ENCODE measurements around the gene SULT4A1.
A peak's percentile ranks its signal among the peaks of the same experiment; 100 is the strongest.

SULT4A1 gene

GRCh38 chr22:43884600-43885318, 22.4 kb upstream of the SULT4A1 start:
- Histone ChIP-seq H3K4me1 (ENCODE audit: insufficient read depth, poor library complexity, severe bottlenecking) (no peaks in the 10 kb centered on the region), H3K27ac (ENCODE audit: poor library complexity, severe bottlenecking) (no peak overlapping the region), H3K9me3 (ENCODE audit: severe bottlenecking) (no peaks in the 10 kb centered on the region), H3K27me3 (ENCODE audit: insufficient read depth, poor library complexity, severe bottlenecking) (peaks cover 5% of the 10 kb centered on the region), H3K36me3 (ENCODE audit: low read depth) (no peaks in the 10 kb centered on the region), H3K4me3 (ENCODE audit: severe bottlenecking) (no peak overlapping the region)
- DNase-seq (ENCODE audit: low spot score), result no peak
- TF ChIP-seq CTCF (IDR thresholded peaks at IDR 0.05; ENCODE audit: poor library complexity, severe bottlenecking), result peak; percentile 84
- peak; percentile 53; the same call in 2 of the 3 replicates for ATAC-seq (ENCODE audit: low read depth)

- Histone ChIP-seq H3K4me1 (ENCODE audit: insufficient read depth, poor library complexity, severe bottlenecking) (no peaks in the 10 kb centered on the region), H3K27me3 (ENCODE audit: insufficient read depth, poor library complexity, severe bottlenecking) (no peaks in the 10 kb centered on the region), H3K27ac (ENCODE audit: poor library complexity, severe bottlenecking) (no peak overlapping the region), H3K9me3 (ENCODE audit: severe bottlenecking) (no peaks in the 10 kb centered on the region), H3K36me3 (ENCODE audit: low read depth) (no peaks in the 10 kb centered on the region), H3K4me3 (ENCODE audit: severe bottlenecking) (no peak overlapping the region)
- no peak for TF ChIP-seq CTCF (IDR thresholded peaks at IDR 0.05; ENCODE audit: poor library complexity, severe bottlenecking)
- DNase-seq (ENCODE audit: low spot score) (no peak), ATAC-seq (ENCODE audit: low read depth) (no peak)
These were observed 21.6 kb upstream of the SULT4A1 start for GRCh38 chr22:43883719-43884415.

GRCh38 chr22:43883012-43883661, 20.8 kb upstream of the SULT4A1 start:
- no peaks in the 10 kb centered on the region for H3K36me3 ChIP-seq (ENCODE audit: low read depth)
- H3K4me3 ChIP-seq (ENCODE audit: severe bottlenecking), result no peak overlapping the region
- H3K4me1 ChIP-seq (ENCODE audit: insufficient read depth, poor library complexity, severe bottlenecking), result no peaks in the 10 kb centered on the region
- TF ChIP-seq CTCF (IDR thresholded peaks at IDR 0.05; ENCODE audit: poor library complexity, severe bottlenecking), result peak; percentile 67
- H3K27ac ChIP-seq (ENCODE audit: poor library complexity, severe bottlenecking), result no peak overlapping the region
- DNase-seq (ENCODE audit: low spot score), result no peak
- ATAC-seq (ENCODE audit: low read depth), result peak; percentile 82
- no peaks in the 10 kb centered on the region for H3K27me3 ChIP-seq (ENCODE audit: insufficient read depth, poor library complexity, severe bottlenecking)
- H3K9me3 ChIP-seq (ENCODE audit: severe bottlenecking), result no peaks in the 10 kb centered on the region

- TF ChIP-seq CTCF (IDR thresholded peaks at IDR 0.05; ENCODE audit: poor library complexity, severe bottlenecking), result no peak
- DNase-seq (ENCODE audit: low spot score) (no peak), ATAC-seq (ENCODE audit: low read depth) (no peak)
- Histone ChIP-seq H3K27me3 (ENCODE audit: insufficient read depth, poor library complexity, severe bottlenecking) (no peaks in the 10 kb centered on the region), H3K36me3 (ENCODE audit: low read depth) (no peaks in the 10 kb centered on the region), H3K4me3 (ENCODE audit: severe bottlenecking) (no peak overlapping the region), H3K27ac (ENCODE audit: poor library complexity, severe bottlenecking) (no peak overlapping the region), H3K4me1 (ENCODE audit: insufficient read depth, poor library complexity, severe bottlenecking) (no peaks in the 10 kb centered on the region), H3K9me3 (ENCODE audit: severe bottlenecking) (no peaks in the 10 kb centered on the region)
These were observed 19.9 kb upstream of the SULT4A1 start for GRCh38 chr22:43882122-43882767.

Measured in RWPE2 (cell line).